Osteoblast (primary cell): ENCODE measurements around the gene TBXAS1. TPM values are rescaled to one million over a fixed set of nuclear protein-coding genes. Genes with fewer than 3 reads are reported as not detected.

ENCODE experiments used
- DNase-seq: peaks from one replicate; pipeline ENCODE4 v3.0.0; 2011; ENCODE audit warnings: low spot score, mixed read lengths; ENCODE audit not compliant: insufficient read length; ENCODE audit errors: missing footprints
- H2AFZ ChIP-seq: 2 replicates; pipeline ENCODE4 v1.6.0; 2011; ENCODE audit warnings: mild to moderate bottlenecking, low read length
- H3K27ac ChIP-seq: 2 replicates; pipeline ENCODE4 v1.5.1; 2011; ENCODE audit warnings: mild to moderate bottlenecking, low read depth, low read length, moderate library complexity
- H3K27me3 ChIP-seq: 2 replicates; pipeline ENCODE4 v1.6.0; 2012; ENCODE audit warnings: mild to moderate bottlenecking, control low read depth, inconsistent platforms, low read length, moderate library complexity; ENCODE audit not compliant: insufficient read depth
- H3K36me3 ChIP-seq: 2 replicates; pipeline ENCODE4 v1.5.1; 2011; ENCODE audit warnings: mild to moderate bottlenecking, low read length, control low read depth, moderate library complexity; ENCODE audit not compliant: insufficient read depth
- H3K4me1 ChIP-seq: 2 replicates; pipeline ENCODE4 v1.5.1; 2011; ENCODE audit warnings: mild to moderate bottlenecking, low read length, control low read depth, moderate library complexity; ENCODE audit not compliant: insufficient read depth
- H3K4me2 ChIP-seq: 2 replicates; pipeline ENCODE4 v1.6.0; 2011; ENCODE audit warnings: mild to moderate bottlenecking, low read length; ENCODE audit not compliant: insufficient read depth
- H3K4me3 ChIP-seq: fragments of 200-600 bp; sonication (generic); 3 replicates; pipeline ENCODE4 v1.5.1; 2012; ENCODE audit warnings: mild to moderate bottlenecking, low read length, inconsistent platforms; ENCODE audit not compliant: insufficient read depth
- H3K79me2 ChIP-seq: 2 replicates; pipeline ENCODE4 v1.6.0; 2012; ENCODE audit warnings: mild to moderate bottlenecking, low read length, control low read depth, inconsistent platforms; ENCODE audit not compliant: insufficient read depth
- H3K9me3 ChIP-seq: 2 replicates; pipeline ENCODE4 v1.5.1; 2011; ENCODE audit warnings: low read depth, low read length, control low read depth
- H4K20me1 ChIP-seq: 2 replicates; pipeline ENCODE4 v1.6.0; 2012; ENCODE audit warnings: mild to moderate bottlenecking, low read length, control low read depth; ENCODE audit not compliant: insufficient read depth
- CTCF ChIP-seq: IDR thresholded peaks from 2 replicates; pipeline ENCODE4 v1.5.1; 2011; ENCODE audit warnings: mild to moderate bottlenecking, low read depth, low read length, moderate library complexity; ENCODE audit errors: extremely low read depth
- total RNA-seq: library from RNA; depleted of rRNA; stranded (reverse); fragments of >200 nt; gene quantifications from 2 replicates; pipeline ENCODE4 v1.2.3, GENCODE V29; 2012

TBXAS1 gene
- total RNA-seq, 1 donor: 0.72 TPM

GRCh38 chr7:139886206-139886605 lies 57.1 kb downstream of the TBXAS1 start:
- Histone ChIP-seq H3K4me2 (no peak overlapping the region), H2AFZ (no peak overlapping the region), H3K36me3 (no peaks in the 10 kb centered on the region), H3K4me1 (no peaks in the 10 kb centered on the region), H3K4me3 (no peak overlapping the region), H3K27me3 (no peaks in the 10 kb centered on the region), H4K20me1 (no peaks in the 10 kb centered on the region), H3K79me2 (no peaks in the 10 kb centered on the region), H3K9me3 (no peaks in the 10 kb centered on the region), H3K27ac (no peak overlapping the region)
- TF ChIP-seq CTCF: no peak
- no peak for DNase-seq

DNA sequence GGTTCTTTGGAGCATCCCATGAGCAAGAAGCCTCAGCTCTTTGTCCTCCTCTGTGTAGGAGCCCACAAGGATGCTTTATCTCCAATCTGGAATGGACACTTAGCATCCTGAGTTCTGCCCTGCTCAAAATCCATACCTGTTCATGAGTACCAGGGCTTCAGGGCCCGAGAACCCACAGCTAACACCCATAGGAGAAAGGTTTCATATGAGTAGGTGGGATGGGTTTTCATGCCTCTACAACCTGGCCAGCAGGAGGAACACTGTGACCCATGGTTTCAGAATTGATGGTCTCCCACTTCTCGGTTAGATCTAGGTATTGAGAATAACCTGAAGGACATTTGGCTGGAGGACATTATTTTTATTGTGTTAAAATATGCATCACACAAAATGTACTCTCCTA lies 57.8 kb downstream of the TBXAS1 start:
- Histone ChIP-seq H3K36me3 (no peaks in the 10 kb centered on the region), H3K9me3 (no peaks in the 10 kb centered on the region), H2AFZ (no peak overlapping the region), H4K20me1 (no peaks in the 10 kb centered on the region), H3K27ac (no peak overlapping the region), H3K4me2 (no peak overlapping the region), H3K27me3 (no peaks in the 10 kb centered on the region), H3K4me1 (no peaks in the 10 kb centered on the region), H3K79me2 (no peaks in the 10 kb centered on the region), H3K4me3 (no peak overlapping the region)
- no peak for DNase-seq
- no peak for TF ChIP-seq CTCF

GRCh38 chr7:139887992-139888481 lies 59.0 kb downstream of the TBXAS1 start:
- TF ChIP-seq CTCF: no peak
- H3K36me3 ChIP-seq: no peaks in the 10 kb centered on the region
- H2AFZ ChIP-seq: no peak overlapping the region
- no peaks in the 10 kb centered on the region for H3K9me3 ChIP-seq
- H3K4me3 ChIP-seq: no peak overlapping the region
- no peak overlapping the region for H3K27ac ChIP-seq
- H4K20me1 ChIP-seq: no peaks in the 10 kb centered on the region
- no peak for DNase-seq
- H3K4me2 ChIP-seq: no peak overlapping the region
- H3K4me1 ChIP-seq: no peaks in the 10 kb centered on the region
- H3K79me2 ChIP-seq: no peaks in the 10 kb centered on the region
- no peaks in the 10 kb centered on the region for H3K27me3 ChIP-seq

DNA sequence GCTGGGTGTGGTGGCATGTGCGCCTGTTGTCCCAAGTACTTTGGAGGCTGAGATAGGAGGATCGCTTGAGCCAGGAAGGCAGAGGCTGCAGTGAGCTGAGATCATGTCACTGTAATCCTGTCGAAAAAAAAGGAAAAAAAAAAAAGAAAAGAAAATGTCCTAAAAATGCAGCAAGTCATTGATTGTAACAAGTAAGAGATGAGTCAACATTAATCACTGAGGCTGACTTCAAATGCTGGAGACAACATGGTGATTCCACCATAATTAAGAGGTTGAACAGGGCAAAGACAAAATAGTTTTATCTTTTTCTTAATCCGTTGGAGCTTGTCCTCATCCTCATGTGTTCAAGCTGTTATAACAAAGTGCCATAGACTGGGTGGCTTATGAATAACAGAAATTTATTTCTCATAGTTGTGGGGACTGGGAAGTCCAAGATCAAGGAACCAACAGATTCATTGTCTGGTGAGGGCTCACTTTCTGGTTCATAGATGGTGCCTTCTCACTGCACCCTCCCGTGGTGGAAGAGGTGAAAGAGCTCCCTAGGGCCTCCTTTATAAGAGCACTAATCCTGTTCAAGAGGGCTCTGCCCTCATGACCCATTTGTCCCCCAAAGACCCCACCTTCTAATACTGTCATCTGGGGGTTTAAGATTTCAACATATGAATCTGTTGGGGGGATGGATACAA lies 60.3 kb downstream of the TBXAS1 start:
- Histone ChIP-seq H3K27ac (no peak overlapping the region), H3K27me3 (no peaks in the 10 kb centered on the region), H3K9me3 (no peaks in the 10 kb centered on the region), H4K20me1 (no peaks in the 10 kb centered on the region), H3K79me2 (no peaks in the 10 kb centered on the region), H3K36me3 (no peaks in the 10 kb centered on the region), H3K4me3 (no peak overlapping the region), H3K4me1 (no peaks in the 10 kb centered on the region), H2AFZ (no peak overlapping the region), H3K4me2 (no peak overlapping the region)
- no peak for TF ChIP-seq CTCF
- peak; percentile 82 for DNase-seq
